GM18867 (cell line): ENCODE data around the gene SLC10A7.

Source experiments
- ATAC-seq: cut with Tn5 transposase; IDR thresholded peaks from one replicate; pipeline ENCODE4 v1.9.1; 2021; ENCODE audit warnings: mild to moderate bottlenecking, moderate library complexity; ENCODE audit not compliant: unreplicated experiment

The SLC10A7 gene

GRCh38 chr4:146315184-146315583 lies 206.6 kb downstream of the SLC10A7 start:
- no peak for ATAC-seq

DNA sequence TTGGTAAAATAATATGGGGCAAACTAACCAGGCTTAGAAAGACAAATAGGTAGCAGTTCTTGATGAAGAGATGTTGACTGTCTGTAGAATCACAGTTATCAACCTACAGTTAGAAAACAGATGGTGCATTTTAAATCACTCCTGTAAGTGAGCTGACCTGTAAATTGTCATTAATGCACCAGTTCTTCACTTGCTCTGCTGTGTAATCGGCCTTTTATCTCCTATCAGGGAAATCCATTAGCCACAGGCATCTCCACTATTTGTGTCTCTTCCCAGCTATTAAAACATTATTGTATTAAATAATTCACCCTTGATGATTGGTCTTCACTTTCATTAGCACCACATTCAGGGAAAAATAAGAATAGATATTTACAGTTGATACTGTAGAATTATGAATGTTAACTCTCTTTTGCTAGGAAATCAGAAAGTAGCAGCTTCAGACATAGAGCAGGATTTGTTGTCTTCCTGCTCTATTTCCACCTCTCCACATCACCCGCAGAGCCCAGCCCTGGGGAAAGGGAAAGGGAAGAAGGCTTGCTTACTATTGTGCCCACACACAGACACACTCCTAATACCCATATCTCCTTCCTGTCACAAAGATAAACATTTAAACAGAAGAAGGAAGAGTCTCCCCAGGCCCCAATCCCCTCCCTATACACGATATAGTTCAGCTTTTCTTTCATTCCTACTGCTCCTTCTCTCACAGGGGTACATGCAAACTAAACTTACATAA lies 210.3 kb downstream of the SLC10A7 start:
- ATAC-seq, result no peak

GRCh38 chr4:146310319-146311021 lies 211.3 kb downstream of the SLC10A7 start:
- ATAC-seq, result peak; percentile 94

DNA sequence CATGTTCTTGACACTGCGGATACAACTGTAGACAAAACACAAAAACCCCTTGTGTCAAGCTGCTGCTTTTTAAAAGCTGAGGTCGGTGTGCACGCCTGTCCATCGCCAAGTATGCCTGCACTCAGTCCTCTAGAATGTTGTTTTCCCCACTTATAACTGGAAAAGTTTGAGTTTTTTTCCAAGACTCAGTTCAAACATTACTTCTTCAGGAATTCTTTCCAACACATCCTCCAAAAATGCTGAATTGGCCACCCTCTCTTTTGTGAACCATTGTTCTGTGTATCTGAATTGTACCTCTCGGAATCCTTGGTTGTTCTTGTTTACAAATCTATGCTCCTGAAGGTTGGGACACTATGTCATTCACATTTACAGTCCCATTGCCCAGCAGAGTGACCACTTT lies 212.8 kb downstream of the SLC10A7 start:
- ATAC-seq, result no peak

DNA sequence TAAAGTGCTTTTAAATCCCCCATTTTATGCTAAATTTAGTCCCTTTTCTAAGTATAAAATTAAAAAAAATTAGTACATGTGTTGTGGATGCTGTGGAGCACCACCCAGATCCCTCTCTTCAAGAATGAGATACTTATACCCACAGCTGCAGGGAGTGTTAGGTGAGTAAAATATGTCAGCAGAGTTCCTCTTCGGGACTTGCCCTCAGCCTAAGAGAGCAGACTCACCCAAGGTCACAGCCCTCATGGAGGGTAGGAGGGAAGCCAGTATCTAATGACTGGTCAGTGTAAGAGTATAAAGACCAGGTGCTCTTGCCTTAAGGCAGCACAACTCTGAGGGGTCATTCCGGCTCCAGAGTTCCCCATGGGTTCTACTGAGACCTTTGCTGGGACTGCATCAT lies 218.9 kb downstream of the SLC10A7 start:
- no peak for ATAC-seq

DNA sequence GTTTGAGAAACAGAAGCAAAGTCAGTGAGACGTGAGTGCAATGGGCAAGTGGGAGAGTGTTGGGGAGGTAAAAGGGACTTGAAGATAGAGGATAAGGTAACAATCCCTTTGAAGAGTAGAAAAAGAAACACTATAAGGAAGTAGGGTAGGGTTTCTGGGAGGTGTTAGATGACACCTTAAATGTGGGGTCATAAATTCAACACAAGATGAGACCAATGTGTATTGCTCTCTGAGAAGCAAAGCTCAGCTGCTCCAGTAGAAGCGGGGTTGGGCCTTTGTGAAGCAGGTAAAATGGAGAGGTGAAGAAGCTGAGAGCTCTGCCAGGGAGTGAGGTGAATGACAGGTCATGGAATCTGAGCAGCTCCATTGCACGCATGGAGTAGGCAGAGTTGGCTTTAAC lies 222.1 kb downstream of the SLC10A7 start:
- ATAC-seq, result no peak

DNA sequence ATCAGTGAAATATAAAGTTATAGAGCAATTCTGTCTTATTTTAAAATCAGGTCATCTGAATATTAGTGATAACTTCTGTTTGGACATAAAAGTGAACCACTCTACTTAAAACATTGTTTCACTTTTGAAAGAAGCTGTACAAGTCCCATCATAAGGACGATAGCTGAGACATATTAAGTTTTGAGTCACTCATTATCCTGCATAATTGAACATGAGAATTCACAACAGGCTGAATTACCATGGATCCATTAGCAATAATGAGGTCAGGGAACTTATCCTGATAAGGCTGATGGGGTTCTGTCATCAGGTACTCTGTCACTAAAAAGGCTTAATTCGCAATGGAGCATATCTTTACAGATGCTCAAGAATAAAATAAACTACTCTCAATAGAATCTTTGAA lies 227.0 kb downstream of the SLC10A7 start:
- no peak for ATAC-seq

DNA sequence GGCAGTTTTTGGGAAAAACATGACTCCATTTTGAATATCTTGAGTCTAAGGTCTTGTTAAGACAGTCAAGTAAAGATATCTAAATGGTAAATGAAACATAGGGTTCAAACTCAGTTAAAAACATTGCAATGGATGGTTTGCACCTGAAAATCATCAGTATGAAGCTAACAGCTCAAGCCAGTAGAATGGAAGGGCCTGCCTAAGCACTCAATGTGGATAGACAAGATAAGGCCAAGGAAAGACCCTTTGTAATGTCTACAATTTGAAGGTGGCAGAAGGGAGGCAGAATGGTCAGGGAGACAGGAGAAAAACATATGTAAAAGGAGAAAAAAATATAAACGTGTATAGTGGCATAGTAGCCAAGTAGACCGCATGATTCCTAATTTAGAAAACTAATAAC lies 229.2 kb downstream of the SLC10A7 start:
- ATAC-seq, result no peak

DNA sequence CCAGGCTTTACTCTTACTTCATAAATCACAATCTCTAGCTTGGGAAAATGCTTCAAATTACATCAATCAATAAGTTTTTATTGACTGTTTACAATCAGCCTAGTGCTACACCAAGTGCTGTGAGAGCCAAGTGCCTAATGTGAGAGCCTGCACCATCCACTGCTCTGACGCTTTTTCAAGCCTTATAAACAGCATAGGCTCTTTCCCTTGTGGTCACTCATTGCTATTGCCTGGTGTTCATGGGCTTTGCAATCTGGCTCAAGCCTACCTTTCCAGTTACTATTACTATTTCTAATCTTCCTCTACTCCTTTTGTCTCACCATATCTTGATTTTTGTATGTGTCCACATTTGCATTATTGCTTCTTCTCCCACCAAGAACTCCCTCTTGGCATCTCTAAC lies 230.4 kb downstream of the SLC10A7 start:
- no peak for ATAC-seq

DNA sequence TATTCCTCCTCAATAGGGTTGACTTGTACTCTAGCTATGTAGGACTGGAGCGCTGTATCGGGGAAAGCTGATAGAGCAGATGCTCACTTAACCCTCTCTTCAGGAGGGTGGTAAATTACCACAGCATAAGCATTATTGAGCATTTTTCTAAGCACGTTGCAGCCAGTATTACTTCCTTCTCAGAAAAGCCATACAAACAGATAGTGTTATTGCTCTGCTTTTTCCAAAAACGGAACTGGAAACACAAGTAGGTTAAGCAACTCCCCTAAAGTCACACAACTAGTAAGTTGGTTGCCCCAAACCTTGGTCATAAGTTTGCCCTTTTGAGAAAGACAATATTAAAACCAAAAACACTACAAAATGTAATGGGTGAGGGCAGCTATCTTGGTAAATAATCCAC lies 233.5 kb downstream of the SLC10A7 start:
- peak; percentile 75 for ATAC-seq

GRCh38 chr4:146285037-146285436 lies 236.7 kb downstream of the SLC10A7 start:
- no peak for ATAC-seq

- no peak for ATAC-seq
Observed at GRCh38 chr4:146283758-146284651, 237.7 kb downstream of the SLC10A7 start.

DNA sequence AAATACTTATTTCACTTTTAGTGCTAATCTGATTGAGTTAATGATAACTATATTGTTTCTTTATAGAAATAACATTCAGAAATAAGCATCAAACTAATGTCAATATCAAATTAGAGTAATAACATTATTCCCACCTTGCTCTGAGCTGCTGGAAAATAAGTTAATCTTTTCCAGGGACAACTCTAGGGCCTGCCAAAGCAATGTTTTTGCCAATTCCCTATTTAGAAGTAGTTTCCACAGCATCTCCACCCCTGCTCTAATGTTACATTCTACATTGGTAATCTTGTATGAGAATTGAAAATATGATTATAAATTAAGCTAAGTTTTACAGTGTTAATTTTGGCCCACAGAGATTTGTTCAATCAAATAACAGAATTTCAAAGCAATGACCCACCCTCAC lies 239.1 kb downstream of the SLC10A7 start:
- no peak for ATAC-seq

- ATAC-seq, result no peak
Observed at GRCh38 chr4:146278986-146279385, 242.8 kb downstream of the SLC10A7 start.

DNA sequence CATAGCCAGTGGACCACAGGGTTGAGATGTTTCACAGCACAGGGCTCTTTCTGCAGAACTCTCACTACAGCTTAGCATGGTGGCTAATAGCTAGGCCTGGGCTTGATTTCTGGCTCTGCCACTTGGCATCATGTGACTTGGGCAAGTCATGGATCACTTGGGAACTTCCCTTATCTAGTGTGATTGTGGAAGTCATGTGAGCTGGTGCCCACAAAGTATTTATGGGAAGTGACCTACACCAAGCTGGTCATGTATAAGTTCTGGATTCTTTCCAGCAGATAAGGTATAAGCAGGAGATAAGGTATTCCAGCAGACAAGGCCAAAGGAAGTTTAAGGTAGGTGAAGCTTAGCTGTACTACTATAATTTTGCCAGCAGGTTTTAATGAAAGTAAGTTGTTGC lies 246.4 kb downstream of the SLC10A7 start:
- ATAC-seq, result no peak

GRCh38 chr4:146274774-146275173 lies 247.0 kb downstream of the SLC10A7 start:
- no peak for ATAC-seq

- peak; percentile 68 for ATAC-seq
Observed at GRCh38 chr4:146273204-146273901, 248.4 kb downstream of the SLC10A7 start.

- no peak for ATAC-seq
Observed at GRCh38 chr4:146271466-146271865, 250.3 kb downstream of the SLC10A7 start.

- ATAC-seq, result peak; percentile 61
Observed at GRCh38 chr4:146269228-146269653, 252.5 kb downstream of the SLC10A7 start.

DNA sequence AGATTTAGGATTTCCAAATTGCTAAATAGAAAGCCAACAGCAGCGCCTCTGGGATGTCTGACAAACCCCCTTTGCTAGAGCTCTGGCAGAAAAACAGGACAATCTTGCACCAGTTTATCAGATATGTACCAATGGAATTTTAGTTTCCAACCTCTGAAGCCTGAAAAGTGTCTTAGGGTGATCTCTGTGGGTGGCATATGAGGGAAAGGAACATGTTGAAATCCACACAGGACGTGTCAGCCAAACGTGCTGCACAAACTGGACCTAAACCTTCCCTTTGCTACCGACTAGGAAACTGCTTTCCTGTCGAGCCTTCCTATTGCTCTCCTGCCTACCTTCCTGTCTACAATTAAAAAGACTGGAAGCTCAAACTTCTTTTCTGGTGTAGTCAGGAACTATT lies 253.9 kb downstream of the SLC10A7 start:
- no peak for ATAC-seq

GRCh38 chr4:146265950-146266490 lies 255.7 kb downstream of the SLC10A7 start:
- ATAC-seq, result no peak
